ENCODE measurements around the gene PAX5.

GRCh38 chr9:36835271-36835996 lies 198.6 kb downstream of the PAX5 start:
- TF ChIP-seq CTCF (IDR thresholded peaks at IDR 0.05): no peak
- no peak for TF ChIP-seq POLR2A (IDR thresholded peaks at IDR 0.05)

Measured in breast epithelium (tissue), 3 donors.